Loucy (cell line): ENCODE data around the gene LRFN4.

Experiments used
- H2AFZ ChIP-seq: fragments of 200-600 bp; sonication (generic); 2 replicates; pipeline ENCODE4 v1.6.0; 2016; ENCODE audit warnings: antibody characterized with exemption, mild to moderate bottlenecking, low read length, moderate library complexity
- H3F3A ChIP-seq: fragments of 200-600 bp; 2 replicates; pipeline ENCODE4 v1.6.0; 2016; ENCODE audit warnings: antibody characterized with exemption, low read depth, mild to moderate bottlenecking
- H3K27me3 ChIP-seq: fragments of 200-600 bp; sonication (generic); 2 replicates; pipeline ENCODE4 v1.6.1; 2014; ENCODE audit warnings: low read length, mild to moderate bottlenecking; ENCODE audit not compliant: insufficient read depth, poor library complexity, severe bottlenecking
- H3K36me3 ChIP-seq: fragments of 200-600 bp; sonication (generic); 2 replicates; pipeline ENCODE4 v1.6.1; 2016; ENCODE audit warnings: low read length; ENCODE audit not compliant: insufficient read depth
- H3K4me1 ChIP-seq: fragments of 200-600 bp; sonication (generic); 2 replicates; pipeline ENCODE4 v1.5.1; 2014; ENCODE audit warnings: low read length, mild to moderate bottlenecking; ENCODE audit not compliant: insufficient read depth, poor library complexity, severe bottlenecking
- H3K4me2 ChIP-seq: fragments of 200-600 bp; sonication (generic); 2 replicates; pipeline ENCODE4 v1.6.0; 2014; ENCODE audit warnings: antibody characterized with exemption, low read length, low read depth, mild to moderate bottlenecking; ENCODE audit not compliant: poor library complexity, severe bottlenecking
- H3K4me3 ChIP-seq: fragments of 200-600 bp; sonication (generic); 2 replicates; pipeline ENCODE4 v1.5.1; 2014; ENCODE audit warnings: low read length, mild to moderate bottlenecking, mixed read lengths; ENCODE audit not compliant: poor library complexity, severe bottlenecking
- H3K79me2 ChIP-seq: fragments of 200-600 bp; sonication (generic); 2 replicates; pipeline ENCODE4 v1.6.1; 2014; ENCODE audit warnings: low read length; ENCODE audit not compliant: insufficient read depth
- H3K9ac ChIP-seq: fragments of 200-600 bp; sonication (generic); 2 replicates; pipeline ENCODE4 v1.6.0; 2014; ENCODE audit warnings: mild to moderate bottlenecking, low read depth, low read length, moderate library complexity; ENCODE audit not compliant: poor library complexity, severe bottlenecking
- H3K9me2 ChIP-seq: fragments of 200-600 bp; sonication (generic); replicated peaks from 2 replicates; pipeline ENCODE4 v1.6.1; 2016; ENCODE audit warnings: low read depth, low read length, mixed read lengths
- H3K9me3 ChIP-seq: fragments of 200-600 bp; sonication (generic); 2 replicates; pipeline ENCODE4 v1.6.1; 2014; ENCODE audit warnings: mild to moderate bottlenecking, antibody characterized with exemption, low read length, low read depth; ENCODE audit not compliant: insufficient read depth
- H4K20me1 ChIP-seq: fragments of 200-600 bp; sonication (generic); 2 replicates; pipeline ENCODE4 v1.6.0; 2014; ENCODE audit warnings: antibody characterized with exemption, low read length, mild to moderate bottlenecking; ENCODE audit not compliant: insufficient read depth, poor library complexity, severe bottlenecking
- CTCF ChIP-seq: fragments of 200-600 bp; sonication (generic); conservative IDR thresholded peaks from 2 replicates; pipeline ENCODE4 v1.5.1; 2014; ENCODE audit warnings: mild to moderate bottlenecking, antibody characterized with exemption, low read length
- EZH2phosphoT487 ChIP-seq: fragments of 200-600 bp; IDR thresholded peaks from 2 replicates; pipeline ENCODE4 v1.6.1; 2018; ENCODE audit warnings: antibody characterized with exemption, mild to moderate bottlenecking, moderate library complexity, borderline replicate concordance

LRFN4 gene

GRCh38 chr11:66887526-66887925 lies 30.7 kb downstream of the LRFN4 start:
- no peaks in the 10 kb centered on the region for H4K20me1 ChIP-seq
- no peaks in the 10 kb centered on the region for H3F3A ChIP-seq
- no peak overlapping the region for H3K9ac ChIP-seq
- no peak overlapping the region for H3K4me3 ChIP-seq
- no peaks in the 10 kb centered on the region for H3K27me3 ChIP-seq
- H3K4me1 ChIP-seq = no peaks in the 10 kb centered on the region
- no peaks in the 10 kb centered on the region for H3K36me3 ChIP-seq
- H2AFZ ChIP-seq = no peak overlapping the region
- H3K9me2 ChIP-seq = no peaks in the 10 kb centered on the region
- H3K79me2 ChIP-seq = no peaks in the 10 kb centered on the region
- H3K4me2 ChIP-seq = no peak overlapping the region
- no peaks in the 10 kb centered on the region for H3K9me3 ChIP-seq
- TF ChIP-seq CTCF (no peak), EZH2phosphoT487 (no peak)

GRCh38 chr11:66888282-66888681 lies 31.4 kb downstream of the LRFN4 start:
- Histone ChIP-seq H3K79me2 (no peaks in the 10 kb centered on the region), H3F3A (no peaks in the 10 kb centered on the region), H3K27me3 (no peaks in the 10 kb centered on the region), H2AFZ (no peak overlapping the region), H3K4me2 (no peak overlapping the region), H3K36me3 (no peaks in the 10 kb centered on the region), H4K20me1 (no peaks in the 10 kb centered on the region), H3K9me2 (no peaks in the 10 kb centered on the region), H3K9me3 (no peaks in the 10 kb centered on the region), H3K4me3 (no peak overlapping the region), H3K4me1 (no peaks in the 10 kb centered on the region), H3K9ac (no peak overlapping the region)
- TF ChIP-seq CTCF = no peak
- no peak for TF ChIP-seq EZH2phosphoT487

GRCh38 chr11:66889960-66890359 lies 33.1 kb downstream of the LRFN4 start:
- H2AFZ ChIP-seq = no peak overlapping the region
- no peaks in the 10 kb centered on the region for H3K9me3 ChIP-seq
- H3K36me3 ChIP-seq = no peaks in the 10 kb centered on the region
- no peaks in the 10 kb centered on the region for H3K4me1 ChIP-seq
- no peaks in the 10 kb centered on the region for H3F3A ChIP-seq
- TF ChIP-seq CTCF (no peak), EZH2phosphoT487 (no peak)
- H3K79me2 ChIP-seq = no peaks in the 10 kb centered on the region
- no peaks in the 10 kb centered on the region for H3K9me2 ChIP-seq
- H3K4me3 ChIP-seq = no peak overlapping the region
- H3K27me3 ChIP-seq = no peaks in the 10 kb centered on the region
- H3K9ac ChIP-seq = no peak overlapping the region
- no peaks in the 10 kb centered on the region for H4K20me1 ChIP-seq
- H3K4me2 ChIP-seq = no peak overlapping the region
